Stimulated activated CD4-positive, alpha-beta T cell treated with anti-CD3 and anti-CD28 coated beads, TNF-alpha, amount 100 ng/mL, for 24 hours (primary cell): ENCODE data around the gene CELSR1.
"Not testable (repeated sequence)": the region's sequence is repeated elsewhere in the genome, so short reads cannot be mapped to it uniquely, and the experiment has no call there.

Experiments used
- DNase-seq, 3 experiments: peaks; one replicate each; pipeline ENCODE4 v3.0.0-alpha.2; 2020; ENCODE audit warnings: low read depth in 3 of 3

CELSR1 gene

GRCh38 chr22:46484156-46484860 lies 53.1 kb downstream of the CELSR1 start:
- DNase-seq: no peak

- no peak for DNase-seq
Observed at GRCh38 chr22:46483353-46483752, 54.1 kb downstream of the CELSR1 start.

DNA sequence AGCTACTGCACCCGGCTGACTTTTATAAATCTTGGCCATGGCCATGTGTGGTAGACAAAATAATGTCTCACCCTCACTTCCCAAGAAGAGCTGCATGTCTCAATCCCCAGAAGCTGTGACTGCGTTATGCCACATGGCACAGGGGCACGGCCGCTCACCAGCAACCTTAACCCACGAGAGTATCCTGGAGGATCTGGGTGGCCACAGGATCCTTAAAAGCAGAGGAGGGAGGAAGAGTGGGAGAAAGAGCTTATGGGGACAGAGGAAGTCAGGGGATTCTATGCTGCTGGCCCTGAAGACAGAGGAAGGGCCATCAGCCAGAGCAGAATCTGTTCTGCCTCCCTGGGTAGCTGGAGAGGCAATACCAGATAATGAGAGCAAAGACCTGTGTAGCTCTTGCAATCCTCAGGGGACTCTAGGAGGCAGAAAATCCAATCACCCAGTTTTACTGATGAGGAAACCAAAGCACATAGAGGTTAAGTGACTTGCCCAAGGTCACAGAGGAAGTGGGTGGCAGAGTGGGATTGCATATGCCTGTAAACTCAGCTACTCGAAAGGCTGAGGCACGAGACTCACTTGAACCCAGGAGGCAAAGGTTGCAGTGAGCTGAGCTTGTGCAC lies 55.3 kb downstream of the CELSR1 start:
- DNase-seq: no peak

GRCh38 chr22:46481386-46481785 lies 56.0 kb downstream of the CELSR1 start:
- DNase-seq: no peak

GRCh38 chr22:46480396-46480795 lies 57.0 kb downstream of the CELSR1 start:
- DNase-seq: no peak

DNA sequence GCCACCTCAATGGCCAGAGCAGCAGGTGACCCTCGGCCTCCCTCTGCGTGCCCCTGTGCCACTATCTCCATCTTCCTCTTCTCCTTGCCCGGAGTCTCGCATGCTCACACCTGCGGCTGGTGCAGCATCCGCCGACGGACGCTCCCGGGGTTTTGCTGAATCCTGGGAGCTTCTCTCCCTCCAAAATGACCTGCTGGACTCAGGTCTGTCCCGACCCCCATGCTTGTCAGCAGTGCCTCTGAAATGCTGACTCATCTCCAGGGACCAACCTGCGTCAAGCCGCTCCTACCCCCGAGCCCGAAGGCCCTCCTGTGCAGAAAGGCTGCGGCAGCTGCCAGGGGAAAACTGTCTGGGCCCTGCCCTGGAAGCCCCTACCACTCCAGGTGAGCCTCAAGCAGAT lies 58.4 kb downstream of the CELSR1 start:
- no peak for DNase-seq

DNA sequence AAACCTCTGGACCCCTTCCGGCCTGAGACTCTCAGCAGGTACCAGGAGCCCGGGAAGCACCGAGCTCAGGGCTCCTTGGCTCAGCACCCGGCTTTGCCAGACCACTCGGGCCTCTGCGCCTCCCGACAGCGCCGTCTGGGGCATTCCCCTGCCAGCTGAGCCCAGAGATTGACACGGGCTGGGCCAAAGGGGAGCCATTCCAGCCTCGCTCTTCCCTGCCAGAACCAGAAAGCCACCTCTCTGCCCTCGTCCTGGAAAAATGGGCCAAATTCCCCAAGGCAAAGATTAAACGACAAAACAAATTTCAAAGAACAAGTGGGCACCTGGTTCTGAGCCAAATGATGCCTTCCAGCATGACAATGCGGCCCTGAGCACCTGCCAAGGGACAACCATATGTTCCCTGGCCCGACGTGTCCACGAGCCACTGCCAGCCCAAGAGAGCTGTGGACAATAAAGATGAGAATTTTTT lies 59.3 kb downstream of the CELSR1 start:
- no peak for DNase-seq

- DNase-seq: no peak
Observed at GRCh38 chr22:46476547-46476941, 60.9 kb downstream of the CELSR1 start.

- no peak for DNase-seq
Observed at GRCh38 chr22:46473896-46474557, 63.4 kb downstream of the CELSR1 start.

- DNase-seq: no peak
Observed at GRCh38 chr22:46473021-46473779, 64.2 kb downstream of the CELSR1 start.

DNA sequence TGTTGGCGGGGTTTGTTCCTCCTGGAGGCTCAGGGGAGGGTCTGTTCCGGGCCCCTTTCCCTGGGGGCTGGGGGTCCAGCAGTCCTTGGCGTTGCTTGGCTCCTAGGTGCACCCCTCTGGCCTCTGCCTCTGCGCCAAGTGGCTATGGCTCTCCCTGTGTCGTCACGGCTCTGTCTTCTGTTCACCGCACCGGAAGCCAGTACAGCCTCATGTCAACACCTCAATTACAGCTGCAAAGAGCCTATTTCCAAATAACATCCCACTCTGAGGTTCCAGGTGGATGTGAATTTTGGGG lies 64.8 kb downstream of the CELSR1 start:
- DNase-seq: no peak

GRCh38 chr22:46471901-46472721 lies 65.3 kb downstream of the CELSR1 start:
- no peak for DNase-seq

DNA sequence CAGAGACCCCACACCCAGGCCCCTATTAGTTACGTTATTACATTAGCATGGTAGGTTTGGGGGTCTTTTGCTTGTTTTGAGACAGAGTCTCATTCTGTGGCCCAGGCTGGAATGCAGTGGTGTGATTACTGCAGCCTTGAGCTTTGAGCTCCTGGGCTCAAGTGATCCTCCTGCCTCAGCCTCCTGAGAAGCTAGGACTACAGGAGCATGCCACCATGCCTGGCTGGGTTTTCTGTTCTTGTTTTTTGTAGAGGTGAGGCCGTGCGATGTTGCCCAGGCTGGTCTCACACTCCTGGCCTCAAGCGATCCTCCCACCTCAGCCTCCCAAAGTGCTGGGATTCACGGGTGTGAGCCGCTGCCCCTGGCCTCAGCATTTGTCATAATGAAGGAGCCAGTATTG lies 66.1 kb downstream of the CELSR1 start:
- DNase-seq: not testable (repeated sequence)

- DNase-seq: no peak
Observed at GRCh38 chr22:46469711-46470110, 67.7 kb downstream of the CELSR1 start.

DNA sequence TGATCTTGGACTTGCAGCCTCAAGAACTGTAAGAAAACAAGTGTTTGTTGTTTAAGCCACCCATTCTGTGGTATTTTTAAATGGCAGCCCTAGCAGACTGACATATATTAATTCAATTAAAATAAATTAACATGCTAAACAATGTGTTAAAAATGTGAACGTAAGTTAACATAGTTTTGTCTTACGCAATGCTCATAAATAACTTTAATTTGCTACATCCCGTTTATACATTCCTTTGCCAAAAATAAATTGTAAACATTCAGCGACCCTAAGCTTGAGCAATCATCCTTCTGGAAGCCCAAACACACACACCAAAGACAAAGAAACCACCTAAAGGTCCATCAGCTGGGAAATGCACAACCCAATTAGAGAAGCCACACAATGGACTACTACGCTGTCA lies 70.4 kb downstream of the CELSR1 start:
- DNase-seq: no peak

GRCh38 chr22:46466255-46466676 lies 71.2 kb downstream of the CELSR1 start:
- no peak for DNase-seq

- no peak for DNase-seq
Observed at GRCh38 chr22:46465793-46466192, 71.6 kb downstream of the CELSR1 start.

GRCh38 chr22:46465345-46465720 lies 72.1 kb downstream of the CELSR1 start:
- no peak for DNase-seq

- DNase-seq: no peak
Observed at GRCh38 chr22:46464701-46465344, 72.6 kb downstream of the CELSR1 start.

DNA sequence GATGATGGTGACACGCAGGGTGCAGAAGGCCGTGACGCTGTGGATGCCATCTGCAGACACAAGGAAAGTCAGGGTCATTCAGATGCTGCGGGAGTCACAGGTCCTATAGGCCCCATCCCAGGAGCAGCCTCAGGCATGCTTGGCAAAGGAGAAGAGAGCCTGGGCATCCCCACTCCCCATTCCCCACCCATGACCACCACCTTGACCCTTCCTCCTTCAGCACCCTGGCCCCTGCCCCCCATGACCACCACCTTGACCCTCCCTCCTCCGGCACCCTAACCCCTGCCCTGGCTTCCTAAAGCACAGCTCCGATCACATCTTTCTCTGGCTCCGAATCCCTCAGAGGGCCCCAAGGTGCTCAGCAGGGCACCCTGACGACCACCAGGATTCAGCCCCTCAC lies 73.1 kb downstream of the CELSR1 start:
- DNase-seq: no peak
